NCI-H345 treated with DMSO at 0.1 percent for 48 hours (cell line): Measurements from ENCODE around the gene MANF.

Source experiments
- DNase-seq: peaks from one replicate; lab custom pipeline; 2025; ENCODE audit not compliant: unreplicated experiment; lab: John Stamatoyannopoulos, UW

Gene MANF

DNA sequence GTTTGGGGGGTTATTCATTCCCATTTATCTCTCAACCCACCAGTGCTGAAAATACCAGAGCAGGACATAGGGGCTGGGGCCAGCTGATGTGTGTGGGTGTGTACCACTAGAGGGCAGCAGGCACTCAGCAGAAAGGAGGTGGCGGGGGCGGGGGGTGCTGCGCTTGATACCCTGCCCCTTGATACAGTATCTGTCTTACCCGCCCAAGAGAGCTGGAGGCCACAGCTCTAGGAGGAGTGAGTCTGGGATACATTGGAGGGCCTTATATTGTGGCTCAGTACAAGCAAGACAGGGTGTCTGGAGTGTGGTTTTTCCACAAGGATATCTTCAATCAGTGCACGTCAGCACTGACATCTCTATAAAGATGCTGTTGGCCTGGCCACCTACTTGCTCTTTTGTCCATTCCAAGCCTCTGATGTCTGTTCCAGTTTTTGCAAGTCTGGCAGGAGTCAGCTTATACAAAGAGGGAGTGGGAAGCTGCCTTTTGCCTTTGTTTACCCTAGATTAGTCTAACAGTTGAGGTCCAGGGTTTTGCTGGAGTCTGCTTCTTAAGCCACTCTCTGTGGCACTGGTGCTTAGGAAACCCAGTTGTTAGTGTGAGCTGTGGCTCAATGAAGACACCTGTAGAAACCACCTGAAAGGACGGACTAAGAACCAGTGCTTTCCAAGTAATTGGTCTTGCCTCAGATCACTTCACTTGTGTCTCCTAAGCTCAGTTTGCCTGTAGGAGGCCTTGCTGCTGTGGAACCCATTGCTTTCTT, 4.5 kb downstream of the MANF start:
- DNase-seq: no peak

DNA sequence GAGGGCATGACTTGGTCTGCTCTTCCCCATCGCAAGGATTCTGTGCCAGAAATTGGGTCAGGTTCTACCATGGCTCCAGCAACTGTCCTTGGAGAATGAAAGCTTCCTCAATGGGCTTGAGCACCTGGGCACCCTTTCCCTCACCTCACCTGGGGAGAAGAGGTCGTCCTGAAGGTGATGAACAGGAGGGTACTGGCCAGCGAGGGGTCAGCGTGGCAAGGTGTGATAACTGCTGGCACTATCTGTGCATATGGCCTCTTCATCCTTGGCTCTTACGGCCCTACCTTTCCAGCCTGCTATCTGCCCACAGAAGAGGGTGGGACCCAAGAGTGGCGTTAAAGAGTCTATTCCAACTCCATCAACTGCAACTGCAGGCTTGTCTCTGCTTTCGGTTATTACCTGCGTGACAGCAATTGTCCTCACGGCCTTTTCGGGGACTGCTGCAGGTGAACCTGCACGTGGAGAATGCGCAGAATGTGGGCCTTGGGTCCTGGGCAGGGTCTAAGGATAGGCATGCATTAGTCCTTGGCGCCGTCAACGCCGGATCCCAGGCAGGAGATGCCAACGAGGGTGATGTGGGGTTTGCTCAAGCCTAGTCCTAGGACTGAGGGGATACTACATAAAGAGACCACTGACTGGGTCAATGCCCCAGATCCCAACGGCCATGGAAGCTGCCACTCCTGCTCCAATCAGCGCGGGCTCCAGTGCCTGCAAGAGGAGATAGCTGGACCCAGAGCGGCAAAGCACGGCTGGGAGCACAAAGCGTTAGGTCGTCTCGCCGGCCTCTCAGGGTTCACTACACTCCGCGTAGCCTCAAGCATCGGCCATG, 5.4 kb downstream of the MANF start:
- DNase-seq: no peak

DNA sequence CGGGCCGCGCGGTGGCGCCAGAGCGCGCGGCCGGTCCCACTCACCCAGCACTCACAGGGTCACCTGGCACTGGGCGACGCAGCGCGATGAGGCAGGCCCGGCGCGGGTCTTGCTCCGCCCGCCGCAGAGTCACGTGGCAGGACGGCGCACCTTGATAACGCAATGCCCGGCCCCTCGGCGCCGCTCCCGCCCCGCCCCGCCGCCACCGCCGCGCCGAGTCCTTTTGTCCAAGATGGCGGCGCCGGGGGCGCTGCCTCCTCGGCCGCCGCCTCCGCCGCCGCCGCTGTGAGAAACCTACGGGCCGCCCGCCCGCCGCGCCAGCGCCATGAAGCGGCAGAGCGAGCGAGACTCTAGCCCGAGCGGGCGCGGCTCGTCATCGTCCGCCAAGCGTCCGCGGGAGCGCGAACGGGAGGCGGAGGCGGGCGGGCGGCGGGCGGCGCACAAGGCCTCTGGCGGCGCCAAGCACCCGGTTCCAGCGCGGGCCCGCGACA, 6.0 kb downstream of the MANF start, which contains the start of gene RBM15B:
Gene RBM15B, plus strand, starts transcription at position 211 of the 491 bp plus-strand sequence. Its CDS starts 115 bp downstream, at position 326.
- DNase-seq: peak; percentile 78

DNA sequence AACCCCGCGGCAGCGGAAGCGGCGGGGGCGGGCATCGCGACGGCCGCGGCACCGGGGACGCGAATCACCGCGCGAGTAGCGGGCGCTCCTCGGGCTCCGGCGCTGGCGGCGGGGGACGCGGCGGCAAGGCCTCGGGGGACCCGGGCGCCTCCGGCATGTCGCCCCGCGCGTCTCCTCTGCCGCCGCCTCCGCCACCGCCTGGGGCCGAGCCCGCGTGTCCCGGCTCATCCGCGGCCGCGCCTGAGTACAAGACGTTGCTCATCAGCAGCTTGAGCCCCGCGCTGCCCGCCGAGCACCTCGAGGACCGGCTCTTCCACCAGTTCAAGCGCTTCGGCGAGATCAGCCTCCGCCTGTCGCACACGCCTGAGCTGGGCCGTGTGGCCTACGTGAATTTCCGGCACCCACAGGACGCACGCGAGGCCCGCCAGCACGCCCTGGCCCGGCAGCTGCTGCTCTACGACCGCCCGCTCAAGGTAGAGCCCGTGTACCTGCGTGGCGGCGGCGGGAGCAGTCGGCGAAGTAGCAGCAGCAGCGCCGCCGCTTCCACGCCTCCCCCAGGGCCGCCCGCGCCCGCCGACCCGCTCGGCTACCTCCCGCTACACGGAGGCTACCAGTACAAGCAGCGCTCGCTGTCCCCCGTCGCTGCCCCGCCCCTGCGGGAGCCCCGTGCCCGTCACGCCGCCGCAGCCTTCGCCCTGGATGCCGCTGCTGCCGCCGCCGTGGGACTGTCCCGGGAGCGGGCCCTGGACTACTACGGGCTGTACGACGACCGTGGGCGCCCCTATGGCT, 6.7 kb downstream of the MANF start:
- DNase-seq: no peak

DNA sequence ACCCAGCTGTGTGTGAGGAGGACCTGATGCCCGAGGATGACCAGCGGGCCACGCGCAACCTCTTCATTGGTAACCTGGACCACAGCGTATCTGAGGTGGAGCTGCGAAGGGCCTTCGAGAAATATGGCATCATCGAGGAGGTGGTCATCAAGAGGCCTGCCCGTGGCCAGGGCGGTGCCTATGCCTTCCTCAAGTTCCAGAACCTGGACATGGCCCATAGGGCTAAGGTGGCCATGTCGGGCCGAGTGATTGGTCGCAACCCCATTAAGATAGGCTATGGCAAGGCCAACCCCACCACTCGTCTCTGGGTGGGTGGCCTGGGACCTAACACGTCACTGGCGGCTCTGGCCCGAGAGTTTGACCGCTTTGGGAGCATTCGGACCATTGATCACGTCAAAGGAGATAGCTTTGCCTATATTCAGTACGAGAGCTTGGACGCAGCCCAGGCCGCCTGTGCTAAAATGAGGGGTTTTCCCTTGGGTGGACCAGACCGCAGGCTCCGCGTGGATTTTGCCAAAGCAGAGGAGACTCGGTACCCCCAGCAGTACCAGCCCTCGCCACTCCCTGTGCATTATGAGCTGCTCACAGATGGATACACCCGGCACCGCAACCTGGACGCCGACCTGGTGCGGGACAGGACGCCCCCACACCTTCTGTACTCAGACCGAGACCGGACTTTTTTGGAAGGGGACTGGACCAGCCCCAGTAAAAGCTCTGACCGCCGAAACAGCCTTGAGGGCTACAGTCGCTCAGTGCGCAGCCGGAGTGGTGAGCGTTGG, 7.5 kb downstream of the MANF start:
- no peak for DNase-seq

DNA sequence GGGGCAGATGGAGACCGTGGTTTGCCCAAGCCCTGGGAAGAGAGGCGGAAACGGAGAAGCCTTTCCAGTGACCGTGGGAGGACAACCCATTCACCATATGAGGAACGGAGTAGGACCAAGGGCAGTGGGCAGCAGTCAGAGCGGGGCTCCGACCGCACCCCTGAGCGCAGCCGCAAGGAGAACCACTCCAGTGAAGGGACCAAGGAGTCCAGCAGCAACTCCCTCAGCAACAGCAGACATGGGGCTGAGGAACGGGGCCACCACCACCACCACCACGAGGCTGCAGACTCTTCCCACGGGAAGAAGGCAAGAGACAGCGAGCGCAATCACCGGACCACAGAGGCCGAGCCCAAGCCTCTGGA, 8.0 kb downstream of the MANF start:
- no peak for DNase-seq

DNA sequence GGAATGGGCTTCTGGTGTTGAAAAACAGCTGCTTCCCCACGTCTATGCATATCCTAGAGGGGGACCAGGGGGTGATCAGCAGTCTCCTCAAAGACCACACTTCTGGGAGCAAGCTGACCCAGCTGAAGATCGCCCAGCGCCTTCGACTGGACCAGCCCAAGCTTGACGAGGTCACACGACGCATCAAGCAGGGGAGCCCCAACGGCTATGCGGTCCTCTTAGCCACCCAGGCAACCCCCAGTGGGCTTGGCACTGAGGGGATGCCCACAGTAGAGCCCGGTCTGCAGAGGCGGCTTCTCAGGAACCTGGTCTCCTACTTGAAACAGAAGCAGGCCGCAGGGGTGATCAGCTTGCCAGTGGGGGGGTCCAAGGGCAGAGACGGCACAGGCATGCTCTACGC, 8.5 kb downstream of the MANF start:
- no peak for DNase-seq

DNA sequence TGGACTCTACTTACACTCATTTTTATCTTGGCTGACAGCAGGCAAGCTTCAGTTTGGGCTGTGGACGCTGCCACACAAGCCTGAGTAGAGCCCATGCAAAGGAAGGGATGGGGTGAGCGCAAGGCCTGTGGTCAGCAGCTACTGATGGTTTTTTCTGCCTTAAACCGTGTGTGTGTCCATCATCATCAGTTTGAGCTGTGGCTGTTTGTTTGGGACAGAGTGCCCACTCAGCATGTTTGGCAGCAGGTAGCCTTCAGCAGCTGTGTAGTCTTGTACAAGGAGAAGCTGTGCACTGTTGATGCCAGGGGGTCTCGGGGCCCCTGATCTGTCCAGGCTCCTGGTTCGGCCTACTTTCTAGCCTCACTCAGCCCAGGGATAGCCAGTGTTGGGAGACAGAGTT, 9.4 kb downstream of the MANF start:
- no peak for DNase-seq

DNA sequence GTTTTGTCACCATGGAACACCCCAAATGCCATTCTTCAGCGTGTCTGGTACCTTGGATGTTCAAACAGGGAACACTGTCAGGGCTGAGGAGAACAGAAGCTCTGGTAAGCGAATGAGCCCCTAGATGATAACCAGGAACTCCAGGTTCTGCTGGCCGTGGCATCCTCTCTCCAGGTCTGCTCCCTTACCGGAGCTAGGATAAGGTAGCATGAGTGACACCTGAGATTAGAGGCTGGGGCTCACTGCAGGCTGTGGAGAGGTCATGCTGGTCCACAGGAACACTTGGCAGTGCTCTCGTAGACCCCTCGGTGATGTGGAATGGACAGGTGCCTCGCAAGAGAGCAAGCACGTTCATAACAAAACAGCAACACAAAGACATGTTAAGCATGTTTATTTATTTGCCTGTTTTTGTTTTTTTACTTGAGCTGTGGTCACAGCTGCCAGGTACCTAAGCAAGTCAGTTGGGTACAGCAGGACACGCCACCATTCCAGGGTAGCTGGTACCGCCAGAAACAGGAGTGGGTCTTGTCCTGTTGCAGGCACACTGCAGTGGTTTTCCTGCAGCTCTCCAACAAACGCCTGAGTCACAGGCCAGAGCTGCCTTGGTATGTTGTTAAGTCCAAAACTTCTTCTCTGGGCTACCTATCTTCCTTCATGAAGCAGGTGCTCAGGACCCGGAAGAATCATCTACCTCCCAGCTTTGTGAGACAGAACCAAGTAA, 10.6 kb downstream of the MANF start:
- DNase-seq: no peak

DNA sequence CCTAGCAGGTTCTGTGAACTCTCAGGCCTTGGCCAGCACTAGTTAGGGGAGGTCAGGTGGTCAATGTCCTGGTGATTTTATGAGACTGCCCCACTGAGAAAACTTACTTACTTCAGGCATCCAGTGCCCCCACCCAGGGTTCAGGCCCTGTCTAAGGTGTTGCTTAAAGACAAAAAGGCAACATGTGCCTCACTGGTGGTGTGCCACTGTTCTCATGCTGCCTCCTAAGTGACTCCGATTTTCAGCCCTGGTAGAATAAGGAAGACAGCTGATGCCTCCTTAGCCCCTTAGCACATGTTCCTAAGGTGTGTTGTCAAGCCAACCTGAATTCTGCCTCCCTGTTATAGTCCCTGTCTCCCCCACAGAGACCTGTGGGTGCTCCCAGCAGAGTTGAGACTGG, 11.3 kb downstream of the MANF start:
- no peak for DNase-seq

DNA sequence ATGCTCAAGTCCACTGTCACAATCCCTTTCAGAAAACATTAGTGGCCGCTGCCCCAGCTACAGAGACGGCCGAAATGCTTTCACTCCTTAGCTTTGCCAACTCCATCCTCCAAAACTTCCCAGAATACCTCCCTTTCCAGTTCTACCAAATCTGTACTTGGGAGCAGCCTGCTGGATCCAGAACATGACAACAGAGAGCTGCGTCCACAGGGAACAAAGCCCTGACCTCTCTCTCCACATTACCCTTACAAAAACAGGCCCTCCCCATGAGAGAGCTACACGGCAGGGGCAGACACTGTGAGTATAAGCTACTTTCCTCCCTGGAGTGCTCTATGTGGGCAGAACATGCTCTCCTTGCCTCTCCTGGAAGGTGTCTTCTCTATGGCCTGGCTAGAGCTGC, 12.3 kb downstream of the MANF start:
- DNase-seq: no peak

DNA sequence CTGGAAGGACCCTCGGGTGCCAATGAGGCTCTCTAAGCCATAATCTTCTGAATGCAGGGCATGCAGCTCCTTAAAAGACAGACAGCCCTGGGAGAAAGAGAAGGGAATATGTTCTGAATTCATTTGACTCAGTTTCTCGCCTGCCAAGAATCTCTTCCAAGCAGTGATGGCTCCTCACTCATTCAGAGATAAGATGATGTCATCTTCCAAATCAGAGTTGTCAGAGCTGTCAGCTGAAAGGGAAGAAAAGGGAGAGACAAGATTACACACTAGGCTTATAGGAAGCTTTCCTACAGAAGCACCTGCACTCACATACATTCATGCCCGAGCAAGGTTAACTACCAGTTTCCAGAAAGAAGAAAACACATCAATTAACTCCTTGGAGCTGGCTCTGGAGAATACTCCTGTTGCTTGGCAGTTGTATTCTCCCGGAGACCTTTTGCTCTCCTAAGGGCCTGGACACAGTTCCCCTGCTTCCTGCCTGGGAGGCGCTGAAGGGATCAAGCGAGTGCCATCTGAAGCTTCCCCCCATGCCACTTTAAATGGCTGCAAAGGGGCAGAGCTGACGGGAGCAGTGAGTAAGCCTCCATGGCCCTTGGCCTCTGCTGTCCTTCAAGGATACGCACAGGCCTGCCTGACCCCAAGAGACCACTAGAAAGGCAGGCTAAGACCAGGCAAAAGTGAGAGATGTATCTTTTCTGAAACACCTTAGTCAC, 13.7 kb downstream of the MANF start:
- no peak for DNase-seq

DNA sequence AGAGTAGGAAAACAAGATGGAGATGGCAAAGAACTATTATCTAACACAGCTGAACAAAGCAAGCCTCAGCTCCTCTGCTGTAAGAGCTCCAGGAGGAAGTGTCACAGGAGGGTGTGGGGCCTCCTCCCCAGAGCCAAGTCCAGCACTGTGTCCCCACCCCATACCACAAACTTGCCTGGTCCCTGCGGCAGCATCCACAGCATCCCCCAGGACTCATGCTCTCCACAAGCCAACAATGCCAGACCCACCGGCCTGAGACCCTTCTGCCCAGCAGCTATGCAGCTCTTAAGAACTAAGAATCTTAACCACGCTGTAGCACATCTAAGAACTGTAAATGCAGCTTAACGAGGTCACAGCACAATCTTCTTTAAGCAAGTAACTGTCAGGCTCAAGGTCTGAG, 15.1 kb downstream of the MANF start:
- no peak for DNase-seq

DNA sequence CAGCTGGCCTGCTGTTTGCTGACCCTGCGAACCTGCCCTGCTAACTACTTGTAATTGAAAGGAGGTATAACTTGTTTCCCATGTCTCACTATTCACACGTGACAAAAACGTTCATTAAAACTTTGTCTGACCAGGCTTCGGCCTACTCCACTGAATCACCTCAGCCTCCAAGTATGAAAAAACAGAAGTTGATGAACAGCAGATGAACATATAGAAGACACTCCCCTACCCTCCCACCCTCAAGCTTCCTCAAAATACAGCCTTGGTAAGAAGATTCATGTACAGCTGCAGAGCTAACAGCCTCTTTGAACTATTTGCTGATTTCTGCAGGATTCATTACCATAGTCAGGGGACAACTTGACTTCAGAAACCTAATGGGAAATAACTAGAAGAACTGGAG, 16.6 kb downstream of the MANF start:
- no peak for DNase-seq

DNA sequence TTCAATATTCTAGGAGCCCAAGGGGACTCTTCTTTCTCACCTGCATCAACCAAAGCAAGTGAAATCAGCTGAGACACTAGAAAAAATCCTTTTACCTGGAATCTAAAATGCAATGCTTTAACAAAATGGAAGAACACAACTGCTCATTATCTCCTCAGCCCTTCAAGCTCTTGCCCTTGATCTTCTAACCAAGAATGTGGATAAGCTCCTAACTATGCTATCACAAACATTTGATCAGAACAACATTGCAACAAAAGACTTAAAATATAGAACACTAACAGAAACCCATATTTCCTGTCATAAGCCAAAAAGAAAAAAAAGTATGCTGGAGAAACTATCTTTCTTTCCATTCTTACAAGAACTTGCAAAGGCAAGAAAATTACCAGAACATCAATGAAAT, 18.6 kb downstream of the MANF start:
- no peak for DNase-seq

DNA sequence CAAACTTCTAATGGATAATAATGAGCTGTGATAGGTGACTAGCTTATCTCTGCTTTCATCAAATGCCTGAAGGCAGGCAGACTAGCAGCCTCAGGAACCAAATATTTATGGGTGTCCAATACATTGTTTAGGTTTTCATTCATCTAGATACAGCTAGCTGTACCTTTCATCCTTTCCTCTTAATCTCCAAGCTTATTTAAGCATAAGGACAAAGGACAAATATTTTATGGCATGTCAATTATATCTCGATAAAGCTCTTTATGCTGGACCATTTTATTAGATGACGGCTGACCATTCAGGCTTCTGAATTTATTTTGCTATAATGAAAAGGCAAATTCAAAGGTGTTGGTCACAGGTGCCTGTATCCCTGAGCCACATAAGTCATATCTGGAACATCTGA, 22.9 kb downstream of the MANF start:
- DNase-seq: no peak

DNA sequence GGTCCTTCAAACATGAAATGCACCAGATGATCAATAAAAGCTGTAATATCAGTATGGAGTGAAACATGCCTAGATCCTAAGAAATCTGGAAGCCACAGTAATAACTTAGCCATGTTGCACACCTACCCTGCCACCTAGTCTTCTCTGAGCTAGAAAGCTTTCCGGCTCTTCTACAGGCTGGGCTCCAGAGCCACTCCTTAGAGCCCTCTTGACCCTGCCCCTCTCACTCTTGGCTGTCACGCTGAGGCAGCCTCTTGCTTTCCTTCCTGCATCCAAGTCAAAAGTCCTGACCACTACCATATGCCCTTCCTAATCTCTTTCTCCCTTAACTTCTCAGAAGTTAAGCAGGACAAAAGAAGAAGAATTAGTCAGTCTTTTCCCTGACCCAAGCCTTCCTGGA, 23.7 kb downstream of the MANF start:
- DNase-seq: no peak

DNA sequence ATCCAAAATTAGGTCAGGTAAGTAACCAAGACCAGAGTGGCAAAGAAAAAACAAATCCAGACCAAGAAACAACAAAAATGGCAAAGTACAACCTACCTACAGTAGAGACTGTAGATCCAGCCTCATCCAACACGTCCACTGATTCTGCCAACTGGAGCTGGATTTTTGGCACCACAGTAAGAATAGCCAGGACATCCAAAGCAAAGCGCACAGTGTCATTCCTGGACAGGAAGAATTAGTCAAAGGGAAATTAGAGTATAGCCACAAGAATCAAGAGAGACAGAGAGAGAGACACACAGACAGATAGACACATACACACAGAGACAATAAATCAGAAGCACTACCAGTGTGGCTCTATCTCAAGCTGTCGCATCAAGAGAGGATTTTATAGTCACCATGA, 37.1 kb downstream of the MANF start:
- no peak for DNase-seq

DNA sequence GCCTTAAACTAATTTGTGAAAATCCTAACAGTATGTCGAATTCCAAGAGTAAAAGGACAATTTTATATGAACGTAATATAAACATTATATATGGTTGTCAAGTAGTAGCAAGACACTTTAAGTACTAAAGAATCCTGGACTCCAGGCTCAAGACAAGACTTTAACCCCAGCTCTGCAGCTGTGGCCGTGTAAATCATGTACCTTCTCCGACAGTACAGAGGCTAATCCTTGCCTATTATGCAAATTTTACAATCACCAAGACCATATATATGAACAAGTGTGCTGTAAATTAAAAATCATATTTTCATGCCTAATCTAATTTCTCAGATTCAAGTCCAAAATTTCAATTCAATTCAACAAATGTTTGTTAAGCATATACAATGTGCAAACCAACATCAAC, 41.8 kb downstream of the MANF start:
- DNase-seq: no peak

DNA sequence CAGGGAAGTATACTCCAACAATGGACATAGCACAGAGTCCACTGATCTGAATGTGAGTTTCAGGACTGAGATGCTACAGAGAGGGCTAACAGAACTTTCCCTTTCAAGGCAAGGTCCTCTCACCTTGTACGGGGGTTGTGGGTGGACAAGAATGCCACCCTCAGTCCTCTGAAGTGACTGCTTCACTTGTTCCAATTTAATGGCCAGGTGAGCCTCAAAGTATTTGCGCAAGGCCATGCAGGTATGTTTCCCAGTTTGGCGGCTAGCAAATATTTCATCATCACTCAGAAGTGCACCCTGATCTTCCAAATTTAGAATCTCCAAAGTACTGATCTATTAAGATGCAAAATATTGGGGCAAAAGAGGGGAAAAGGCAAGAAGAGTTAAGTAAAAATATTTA, 44.0 kb downstream of the MANF start:
- no peak for DNase-seq
